ENCODE results near the gene LCORL. TPM values are rescaled to one million over a fixed set of nuclear protein-coding genes. Genes with fewer than 3 reads are reported as not detected.

LCORL gene
- total and polyA plus RNA-seq, 2 experiments from 2014 or later, result 21.0 to 28.7 TPM

- TF ChIP-seq CTCF (conservative IDR thresholded peaks at IDR 0.05; ENCODE audit: low read depth in 2 of 2) (no peak), POLR2AphosphoS5 (IDR thresholded peaks at IDR 0.05; ENCODE audit: low read depth) (no peak), ZNF331 (CRISPR knock-in tag; IDR thresholded peaks at IDR 0.05; ENCODE audit: low read depth) (no peak), CREB1 (CRISPR knock-in tag; IDR thresholded peaks at IDR 0.05; ENCODE audit: low read depth) (no peak), EZH2phosphoT487 (IDR thresholded peaks at IDR 0.05; ENCODE audit: unreplicated experiment) (no peak)
Observed at GRCh38 chr4:17957688-17958087, 63.9 kb downstream of the LCORL start (continued).

DNA sequence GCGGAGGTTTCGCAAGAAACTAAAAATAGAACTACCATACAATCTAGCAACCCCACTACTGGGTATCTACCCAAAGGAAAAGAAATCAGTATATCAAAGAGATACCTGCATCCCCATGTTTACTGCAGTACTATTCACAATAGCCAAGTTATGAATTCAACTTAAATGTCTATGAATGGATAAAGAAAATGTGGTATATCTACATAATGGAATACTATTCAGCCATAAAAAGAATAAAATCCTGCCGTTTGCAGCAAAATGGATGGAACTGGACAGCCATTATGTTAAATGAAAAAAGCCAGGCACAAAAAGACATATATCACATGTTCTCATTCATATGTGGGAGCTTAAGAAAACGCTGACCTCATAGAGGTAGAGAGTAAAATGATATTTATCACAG is 65.3 kb downstream of the LCORL start:
- no peak for ATAC-seq
- no peaks in the 10 kb centered on the region for H3F3A ChIP-seq (replicated peaks; ENCODE audit: low read depth)
- H3K4me3 ChIP-seq, result no peak overlapping the region
- no peaks in the 10 kb centered on the region for H3K9me2 ChIP-seq (ENCODE audit: insufficient read depth)
- no peaks in the 10 kb centered on the region for H3K27me3 ChIP-seq (ENCODE audit: insufficient read depth)
- H3K27ac ChIP-seq (ENCODE audit: low read depth), result no peak overlapping the region
- Mint-ChIP-seq H3K4me3 (no peak overlapping the region), H3K27me3 (ENCODE audit: insufficient read depth, low read depth, poor library complexity) (no peaks in the 10 kb centered on the region), H3K27ac (no peak overlapping the region), H3K36me3 (ENCODE audit: low read depth) (peaks cover 39% of the 10 kb centered on the region), H3K9me3 (peaks cover 3% of the 10 kb centered on the region; the same call in 1 of the 3 replicates), H3K4me1 (peaks cover 3% of the 10 kb centered on the region)
- H3K36me3 ChIP-seq (ENCODE audit: insufficient read depth), result no peaks in the 10 kb centered on the region
- no peak overlapping the region for H3K4me2 ChIP-seq
- no peaks in the 10 kb centered on the region for H3K79me2 ChIP-seq (replicated peaks; ENCODE audit: insufficient read depth)
- TF ChIP-seq STAT1 (IDR thresholded peaks at IDR 0.05; ENCODE audit: unreplicated experiment), result no peak
- TF ChIP-seq NANOG (IDR thresholded peaks at IDR 0.05; ENCODE audit: borderline replicate concordance), result no peak
- TF ChIP-seq JUNB (IDR thresholded peaks at IDR 0.05; ENCODE audit: unreplicated experiment), result no peak
- TF ChIP-seq, protein P1, sequence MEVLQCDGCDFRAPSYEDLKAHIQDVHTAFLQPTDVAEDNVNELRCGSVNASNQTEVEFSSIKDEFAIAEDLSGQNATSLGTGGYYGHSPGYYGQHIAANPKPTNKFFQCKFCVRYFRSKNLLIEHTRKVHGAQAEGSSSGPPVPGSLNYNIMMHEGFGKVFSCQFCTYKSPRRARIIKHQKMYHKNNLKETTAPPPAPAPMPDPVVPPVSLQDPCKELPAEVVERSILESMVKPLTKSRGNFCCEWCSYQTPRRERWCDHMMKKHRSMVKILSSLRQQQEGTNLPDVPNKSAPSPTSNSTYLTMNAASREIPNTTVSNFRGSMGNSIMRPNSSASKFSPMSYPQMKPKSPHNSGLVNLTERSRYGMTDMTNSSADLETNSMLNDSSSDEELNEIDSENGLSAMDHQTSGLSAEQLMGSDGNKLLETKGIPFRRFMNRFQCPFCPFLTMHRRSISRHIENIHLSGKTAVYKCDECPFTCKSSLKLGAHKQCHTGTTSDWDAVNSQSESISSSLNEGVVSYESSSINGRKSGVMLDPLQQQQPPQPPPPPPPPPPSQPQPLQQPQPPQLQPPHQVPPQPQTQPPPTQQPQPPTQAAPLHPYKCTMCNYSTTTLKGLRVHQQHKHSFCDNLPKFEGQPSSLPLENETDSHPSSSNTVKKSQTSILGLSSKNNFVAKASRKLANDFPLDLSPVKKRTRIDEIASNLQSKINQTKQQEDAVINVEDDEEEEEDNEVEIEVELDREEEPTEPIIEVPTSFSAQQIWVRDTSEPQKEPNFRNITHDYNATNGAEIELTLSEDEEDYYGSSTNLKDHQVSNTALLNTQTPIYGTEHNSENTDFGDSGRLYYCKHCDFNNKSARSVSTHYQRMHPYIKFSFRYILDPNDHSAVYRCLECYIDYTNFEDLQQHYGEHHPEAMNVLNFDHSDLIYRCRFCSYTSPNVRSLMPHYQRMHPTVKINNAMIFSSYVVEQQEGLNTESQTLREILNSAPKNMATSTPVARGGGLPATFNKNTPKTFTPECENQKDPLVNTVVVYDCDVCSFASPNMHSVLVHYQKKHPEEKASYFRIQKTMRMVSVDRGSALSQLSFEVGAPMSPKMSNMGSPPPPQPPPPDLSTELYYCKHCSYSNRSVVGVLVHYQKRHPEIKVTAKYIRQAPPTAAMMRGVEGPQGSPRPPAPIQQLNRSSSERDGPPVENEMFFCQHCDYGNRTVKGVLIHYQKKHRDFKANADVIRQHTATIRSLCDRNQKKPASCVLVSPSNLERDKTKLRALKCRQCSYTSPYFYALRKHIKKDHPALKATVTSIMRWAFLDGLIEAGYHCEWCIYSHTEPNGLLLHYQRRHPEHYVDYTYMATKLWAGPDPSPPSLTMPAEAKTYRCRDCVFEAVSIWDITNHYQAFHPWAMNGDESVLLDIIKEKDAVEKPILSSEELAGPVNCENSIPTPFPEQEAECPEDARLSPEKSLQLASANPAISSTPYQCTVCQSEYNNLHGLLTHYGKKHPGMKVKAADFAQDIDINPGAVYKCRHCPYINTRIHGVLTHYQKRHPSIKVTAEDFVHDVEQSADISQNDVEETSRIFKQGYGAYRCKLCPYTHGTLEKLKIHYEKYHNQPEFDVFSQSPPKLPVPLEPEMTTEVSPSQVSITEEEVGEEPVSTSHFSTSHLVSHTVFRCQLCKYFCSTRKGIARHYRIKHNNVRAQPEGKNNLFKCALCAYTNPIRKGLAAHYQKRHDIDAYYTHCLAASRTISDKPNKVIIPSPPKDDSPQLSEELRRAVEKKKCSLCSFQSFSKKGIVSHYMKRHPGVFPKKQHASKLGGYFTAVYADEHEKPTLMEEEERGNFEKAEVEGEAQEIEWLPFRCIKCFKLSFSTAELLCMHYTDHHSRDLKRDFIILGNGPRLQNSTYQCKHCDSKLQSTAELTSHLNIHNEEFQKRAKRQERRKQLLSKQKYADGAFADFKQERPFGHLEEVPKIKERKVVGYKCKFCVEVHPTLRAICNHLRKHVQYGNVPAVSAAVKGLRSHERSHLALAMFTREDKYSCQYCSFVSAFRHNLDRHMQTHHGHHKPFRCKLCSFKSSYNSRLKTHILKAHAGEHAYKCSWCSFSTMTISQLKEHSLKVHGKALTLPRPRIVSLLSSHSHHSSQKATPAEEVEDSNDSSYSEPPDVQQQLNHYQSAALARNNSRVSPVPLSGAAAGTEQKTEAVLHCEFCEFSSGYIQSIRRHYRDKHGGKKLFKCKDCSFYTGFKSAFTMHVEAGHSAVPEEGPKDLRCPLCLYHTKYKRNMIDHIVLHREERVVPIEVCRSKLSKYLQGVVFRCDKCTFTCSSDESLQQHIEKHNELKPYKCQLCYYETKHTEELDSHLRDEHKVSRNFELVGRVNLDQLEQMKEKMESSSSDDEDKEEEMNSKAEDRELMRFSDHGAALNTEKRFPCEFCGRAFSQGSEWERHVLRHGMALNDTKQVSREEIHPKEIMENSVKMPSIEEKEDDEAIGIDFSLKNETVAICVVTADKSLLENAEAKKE (CRISPR knock-in tag; IDR thresholded peaks at IDR 0.05), result no peak
- TF ChIP-seq EZH2phosphoT487 (IDR thresholded peaks at IDR 0.05; ENCODE audit: unreplicated experiment), result no peak
- TF ChIP-seq ZNF331 (CRISPR knock-in tag; IDR thresholded peaks at IDR 0.05; ENCODE audit: low read depth), result no peak
- TF ChIP-seq CTCF (conservative IDR thresholded peaks at IDR 0.05; ENCODE audit: low read depth in 2 of 2), result no peak
- DNase-seq (ENCODE audit: low spot score), result no peak
- peaks cover 3% of the 10 kb centered on the region for H3K4me1 ChIP-seq (ENCODE audit: insufficient read depth)
- H2AFZ ChIP-seq, result no peak overlapping the region
- no peaks in the 10 kb centered on the region; the same call in 1 of the 2 replicates for H4K20me1 ChIP-seq (replicated peaks; ENCODE audit: insufficient read depth)
